GM10266 (cell line): ENCODE measurements around the gene NUP210.

Source experiments
- DNase-seq: peaks from one replicate; pipeline ENCODE4 v3.0.0; 2012; ENCODE audit errors: extremely low spot score
- CTCF ChIP-seq: IDR thresholded peaks from 2 replicates; pipeline ENCODE4 v1.5.1; 2012; ENCODE audit warnings: mild to moderate bottlenecking, low read depth; ENCODE audit not compliant: control insufficient read depth, insufficient read depth; ENCODE audit errors: missing control alignments

NUP210 gene

GRCh38 chr3:13403213-13403819, 16.8 kb downstream of the NUP210 start:
- no peak for TF ChIP-seq CTCF
- no peak for DNase-seq

GRCh38 chr3:13401149-13401548, 19.0 kb downstream of the NUP210 start:
- TF ChIP-seq CTCF, result no peak
- no peak for DNase-seq

GRCh38 chr3:13400114-13400673, 19.9 kb downstream of the NUP210 start:
- no peak for TF ChIP-seq CTCF
- no peak for DNase-seq

- no peak for DNase-seq
- no peak for TF ChIP-seq CTCF
These were observed 20.5 kb downstream of the NUP210 start for GRCh38 chr3:13399603-13400002.

- no peak for TF ChIP-seq CTCF
- DNase-seq, result no peak
These were observed 22.8 kb downstream of the NUP210 start for GRCh38 chr3:13397316-13397715.

- DNase-seq, result no peak
- no peak for TF ChIP-seq CTCF
These were observed 25.8 kb downstream of the NUP210 start for GRCh38 chr3:13394363-13394762.
